GM19438 (cell line): ENCODE data around the gene KRTAP9-9.
"Not testable (repeated sequence)": the region's sequence is repeated elsewhere in the genome, so short reads cannot be mapped to it uniquely, and the experiment has no call there.

ENCODE experiments used
- ATAC-seq: cut with Tn5 transposase; IDR thresholded peaks from one replicate; pipeline ENCODE4 v1.9.1; 2021; ENCODE audit warnings: low read depth; ENCODE audit not compliant: unreplicated experiment

Gene KRTAP9-9

GRCh38 chr17:41255381-41256290 lies at the start of gene KRTAP9-9:
TSS of gene KRTAP9-9 (plus strand) at chr17:41255384.
- not testable (repeated sequence) for ATAC-seq

GRCh38 chr17:41211845-41212466 lies 43.2 kb upstream of the KRTAP9-9 start:
- ATAC-seq, result no peak

GRCh38 chr17:41212524-41213169 lies 42.5 kb upstream of the KRTAP9-9 start:
- ATAC-seq, result no peak

GRCh38 chr17:41215681-41216080 lies 39.5 kb upstream of the KRTAP9-9 start:
- ATAC-seq, result no peak

- no peak for ATAC-seq
Measured at GRCh38 chr17:41223821-41224220, 31.4 kb upstream of the KRTAP9-9 start.

- ATAC-seq, result no peak
Measured at GRCh38 chr17:41226051-41226450, 29.1 kb upstream of the KRTAP9-9 start.

GRCh38 chr17:41226598-41227095 lies 28.5 kb upstream of the KRTAP9-9 start, which contains the start of gene KRTAP9-2:
TSS of gene KRTAP9-2 (plus strand) at chr17:41226648. CDS start at chr17:41226655, 7 bp downstream.
- ATAC-seq, result not testable (repeated sequence)

GRCh38 chr17:41230094-41230493 lies 25.1 kb upstream of the KRTAP9-9 start:
- no peak for ATAC-seq

- ATAC-seq, result no peak
Measured at GRCh38 chr17:41231731-41232130, 23.5 kb upstream of the KRTAP9-9 start.

GRCh38 chr17:41232399-41233105 lies 22.6 kb upstream of the KRTAP9-9 start, which contains the start of gene KRTAP9-3:
TSS of gene KRTAP9-3 (plus strand) at chr17:41232449. CDS start at chr17:41232502, 53 bp downstream.
- ATAC-seq, result not testable (repeated sequence)

GRCh38 chr17:41237116-41237515 lies 18.1 kb upstream of the KRTAP9-9 start:
- ATAC-seq, result not testable (repeated sequence)

GRCh38 chr17:41237949-41238437 lies 17.2 kb upstream of the KRTAP9-9 start, which contains the start of gene KRTAP9-8:
TSS of gene KRTAP9-8 (plus strand) at chr17:41237999. CDS start at chr17:41238052, 53 bp downstream.
- not testable (repeated sequence) for ATAC-seq

GRCh38 chr17:41246995-41247787 lies 8.0 kb upstream of the KRTAP9-9 start:
- not testable (repeated sequence) for ATAC-seq

GRCh38 chr17:41249637-41250240 lies 5.4 kb upstream of the KRTAP9-9 start, which contains the start of gene KRTAP9-4:
TSS of gene KRTAP9-4 (plus strand) at chr17:41249687. CDS start at chr17:41249721, 34 bp downstream.
- ATAC-seq, result not testable (repeated sequence)

GRCh38 chr17:41251261-41251660 lies 3.9 kb upstream of the KRTAP9-9 start:
- no peak for ATAC-seq

- no peak for ATAC-seq
Measured at GRCh38 chr17:41254861-41255260, 323 bp upstream of the KRTAP9-9 start.

- no peak for ATAC-seq
Measured at GRCh38 chr17:41256291-41256685, 1.1 kb downstream of the KRTAP9-9 start.

- ATAC-seq, result no peak
Measured at GRCh38 chr17:41258406-41258805, 3.2 kb downstream of the KRTAP9-9 start.
